T-helper 22 cell (primary cell): ENCODE data around the gene ZFP28.

Experiments
- DNase-seq: peaks from one replicate; pipeline ENCODE4 v3.0.0-alpha.2; 2020; ENCODE audit warnings: low read depth

Gene ZFP28

DNA sequence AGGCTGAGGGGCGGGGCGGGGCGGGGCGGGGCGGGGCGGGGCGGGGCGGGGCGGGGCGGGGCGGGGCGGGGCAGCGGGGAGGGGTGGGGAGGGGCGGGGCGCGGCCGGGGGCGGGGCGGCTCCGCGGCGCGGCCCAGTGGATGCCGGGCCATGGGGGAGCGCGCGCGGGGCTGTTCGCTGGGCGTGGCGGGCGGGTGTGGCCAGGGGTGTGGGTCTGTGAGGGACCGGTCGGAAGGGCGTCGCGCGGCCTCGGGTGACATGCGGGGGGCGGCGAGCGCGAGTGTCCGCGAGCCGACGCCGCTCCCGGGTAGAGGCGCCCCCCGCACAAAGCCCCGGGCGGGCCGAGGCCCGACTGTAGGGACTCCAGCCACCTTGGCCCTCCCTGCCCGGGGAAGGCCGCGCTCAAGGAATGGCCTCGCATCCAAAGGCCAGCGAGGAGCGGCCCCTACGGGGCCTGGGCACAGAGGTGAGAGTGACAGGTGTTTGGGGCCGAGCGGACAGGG is at the start of gene ZFP28:
Gene ZFP28, plus strand, starts transcription at position 188 of the 503 bp plus-strand sequence. Its CDS starts 71 bp downstream, at position 259.
- no peak for DNase-seq

DNA sequence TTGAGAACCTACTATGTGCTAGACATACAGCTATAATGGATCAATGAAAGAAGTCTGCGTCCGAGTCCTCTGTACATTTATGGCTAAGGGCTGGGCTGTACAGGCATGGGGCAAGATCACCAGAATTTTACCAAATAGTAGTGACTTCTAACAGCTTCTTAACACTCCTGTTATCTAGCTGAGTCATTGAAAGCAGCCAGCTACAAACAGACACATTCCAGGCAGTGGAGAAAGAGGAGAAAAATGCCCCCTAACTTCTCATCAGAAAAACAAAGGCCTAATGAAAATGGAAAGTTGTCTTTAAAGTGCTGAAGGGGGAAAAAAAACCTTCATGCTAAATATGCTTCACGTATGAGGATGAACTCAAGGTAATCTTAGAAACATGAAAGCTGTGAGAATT is 47.3 kb upstream of the ZFP28 start:
- DNase-seq = no peak

DNA sequence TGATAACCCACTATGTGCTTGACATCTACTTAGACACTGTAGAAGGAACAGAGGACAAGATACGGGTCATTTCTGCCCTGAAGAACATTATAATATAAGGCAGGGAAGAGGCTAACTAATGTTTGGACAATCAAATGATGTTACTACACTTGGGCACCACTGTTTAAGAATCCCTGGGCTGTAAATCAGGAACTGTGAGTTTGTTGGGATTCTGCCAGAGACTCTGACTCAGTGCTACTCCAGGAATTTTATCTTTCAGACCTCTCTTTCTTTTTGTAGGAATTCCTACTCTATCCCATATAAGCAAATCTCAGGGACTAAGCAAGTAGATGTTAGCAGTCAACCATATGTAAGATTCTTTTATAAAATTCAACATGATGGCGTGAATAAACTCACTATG is 34.2 kb upstream of the ZFP28 start:
- DNase-seq = no peak

DNA sequence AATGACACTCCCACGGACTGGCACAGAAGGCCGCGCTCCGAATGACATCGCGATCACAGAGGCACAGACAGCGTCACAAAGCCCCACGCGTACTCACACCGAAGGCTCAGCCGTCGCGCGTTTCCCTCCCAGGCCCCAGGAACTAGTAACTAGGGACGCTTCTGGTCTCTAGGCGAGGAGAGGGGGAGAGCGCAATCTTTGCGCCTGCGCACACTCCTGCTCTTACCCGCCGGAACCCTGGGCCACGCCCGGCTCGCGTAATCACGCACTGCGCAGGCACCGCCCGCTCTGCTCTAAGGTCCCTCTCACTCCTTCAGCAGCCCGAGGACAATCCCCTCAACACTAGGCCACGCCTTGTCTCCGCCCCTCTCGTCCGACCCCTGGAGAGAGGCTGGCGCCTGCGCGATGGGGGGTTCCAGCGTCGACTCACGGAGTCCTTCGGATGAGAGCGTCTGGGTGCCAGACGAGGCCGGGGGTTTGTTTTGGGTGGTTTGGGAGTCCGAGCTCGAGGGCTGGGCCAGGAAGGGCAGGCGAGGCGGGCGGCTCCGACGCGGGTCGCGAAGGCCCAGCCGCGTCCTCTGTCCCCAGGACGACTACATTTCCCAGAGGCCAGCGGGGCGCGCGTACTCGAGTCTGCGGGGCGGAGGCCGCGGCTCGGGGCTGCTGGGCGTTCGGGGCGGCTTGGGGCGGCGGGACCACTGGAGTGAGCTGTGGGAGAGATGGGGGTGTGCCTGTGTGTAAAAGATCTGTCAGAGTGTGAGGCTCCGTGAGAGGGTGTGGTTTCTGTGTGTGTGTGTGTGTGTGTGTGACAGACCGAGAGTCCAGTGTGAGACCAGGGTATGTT is 31.1 kb upstream of the ZFP28 start, which contains the start of gene ZNF471:
Gene ZNF471, plus strand, starts transcription at position 410 of the 844 bp plus-strand sequence. CDS start 3,717 bp downstream, outside the sequence.
- DNase-seq = peak; percentile 73

DNA sequence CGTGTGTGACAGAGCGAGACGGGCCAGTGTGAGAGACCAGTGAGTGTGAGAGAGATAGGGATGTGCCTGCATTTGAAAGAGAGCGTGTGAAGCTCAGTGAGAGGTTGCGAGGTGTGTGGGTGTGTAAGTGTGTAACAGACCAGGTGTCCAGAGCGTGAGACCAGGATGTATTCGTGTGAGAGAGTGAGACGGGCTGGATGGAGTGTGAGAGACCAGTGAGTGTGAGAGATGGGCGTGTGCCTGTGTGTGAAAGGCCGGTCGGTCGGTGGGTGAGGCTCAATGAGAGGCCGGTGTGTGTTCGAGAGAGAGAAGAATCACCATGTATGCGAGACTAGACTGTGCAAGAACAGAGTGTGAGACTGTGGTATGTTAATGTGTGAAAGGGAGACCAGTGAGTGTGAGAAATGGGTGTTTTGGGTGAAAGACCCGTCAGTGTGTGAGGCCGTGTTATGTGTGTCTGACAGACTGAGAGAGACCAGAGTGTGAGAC is 30.4 kb upstream of the ZFP28 start:
- DNase-seq = no peak

DNA sequence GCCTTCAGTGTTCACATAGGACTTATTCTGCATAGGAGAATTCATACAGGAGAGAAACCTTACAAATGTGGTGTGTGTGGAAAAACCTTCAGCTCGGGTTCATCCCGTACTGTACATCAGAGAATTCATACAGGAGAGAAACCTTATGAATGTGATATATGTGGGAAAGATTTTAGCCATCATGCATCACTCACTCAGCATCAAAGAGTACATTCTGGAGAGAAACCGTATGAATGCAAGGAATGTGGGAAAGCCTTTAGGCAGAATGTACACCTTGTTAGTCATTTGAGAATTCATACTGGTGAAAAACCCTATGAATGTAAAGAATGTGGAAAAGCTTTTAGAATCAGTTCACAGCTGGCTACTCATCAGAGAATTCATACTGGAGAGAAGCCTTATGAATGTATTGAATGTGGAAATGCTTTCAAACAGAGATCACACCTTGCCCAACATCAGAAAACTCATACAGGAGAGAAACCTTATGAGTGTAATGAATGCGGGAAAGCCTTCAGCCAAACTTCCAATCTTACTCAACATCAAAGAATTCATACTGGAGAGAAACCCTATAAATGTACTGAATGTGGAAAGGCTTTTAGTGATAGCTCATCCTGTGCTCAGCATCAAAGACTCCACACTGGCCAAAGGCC is 13.4 kb upstream of the ZFP28 start:
- no peak for DNase-seq

DNA sequence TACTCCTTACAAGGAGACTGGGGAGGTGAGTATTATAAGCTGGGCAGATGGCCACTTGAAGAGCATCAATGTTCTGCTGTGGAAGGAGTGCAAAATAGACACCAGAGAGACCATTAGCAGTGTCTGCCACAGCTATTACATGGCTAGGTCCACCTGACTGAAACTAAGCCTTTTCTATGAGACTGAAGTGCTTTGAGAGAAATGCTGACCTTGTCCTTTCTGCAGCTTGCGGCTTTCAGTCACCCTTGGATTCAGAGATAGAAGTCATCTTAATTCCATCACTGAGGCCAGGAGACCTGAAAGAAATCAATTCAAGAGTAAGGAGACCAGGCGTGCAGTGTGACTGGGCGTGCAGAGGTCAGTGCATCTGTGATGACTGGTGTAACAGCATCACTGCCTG is 1.3 kb upstream of the ZFP28 start:
- no peak for DNase-seq

DNA sequence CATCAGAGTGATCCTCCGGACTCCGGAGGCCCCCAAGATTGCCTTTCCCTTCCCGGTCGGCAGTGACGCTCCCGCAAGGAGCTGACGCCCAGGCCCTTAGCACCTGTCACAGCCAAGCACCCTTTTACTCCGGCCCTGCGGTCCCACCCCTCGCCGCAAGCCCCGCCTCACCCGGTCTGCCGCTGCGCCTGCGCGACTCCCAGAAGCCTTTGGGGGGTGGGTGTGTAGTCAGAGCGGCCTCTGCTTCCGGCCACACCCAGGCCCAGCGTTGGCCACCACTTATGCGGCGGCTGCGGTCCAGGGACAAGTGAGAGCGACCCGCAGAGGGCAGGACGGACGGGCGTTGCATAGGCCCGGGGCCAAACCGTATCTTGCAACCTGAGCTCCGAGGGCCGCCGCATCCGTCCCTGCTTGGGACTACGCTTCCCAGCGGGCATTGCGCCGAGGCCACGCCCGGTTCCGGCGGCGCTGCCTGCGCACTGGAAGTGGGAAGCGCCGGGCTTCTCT is 441 bp upstream of the ZFP28 start:
- DNase-seq = peak; percentile 82

DNA sequence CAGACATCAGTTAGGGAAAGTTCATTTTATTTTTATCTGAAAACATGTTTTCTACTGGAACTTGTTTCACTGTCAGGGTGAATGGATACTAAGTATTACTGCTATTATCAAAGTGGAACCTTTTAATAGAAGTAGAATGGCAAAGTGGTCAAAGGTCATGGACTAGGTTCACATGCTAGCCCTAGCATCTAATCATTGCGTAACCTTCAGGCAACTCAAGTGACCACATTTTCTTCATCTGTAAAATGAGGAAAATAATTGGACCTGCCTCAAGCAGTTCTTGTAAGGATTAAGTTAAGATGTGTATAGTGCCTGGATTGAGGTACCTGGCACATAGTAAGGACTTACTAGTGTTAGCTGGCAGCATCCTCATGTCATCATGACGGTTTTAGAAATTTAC is 5.0 kb downstream of the ZFP28 start:
- DNase-seq = no peak

DNA sequence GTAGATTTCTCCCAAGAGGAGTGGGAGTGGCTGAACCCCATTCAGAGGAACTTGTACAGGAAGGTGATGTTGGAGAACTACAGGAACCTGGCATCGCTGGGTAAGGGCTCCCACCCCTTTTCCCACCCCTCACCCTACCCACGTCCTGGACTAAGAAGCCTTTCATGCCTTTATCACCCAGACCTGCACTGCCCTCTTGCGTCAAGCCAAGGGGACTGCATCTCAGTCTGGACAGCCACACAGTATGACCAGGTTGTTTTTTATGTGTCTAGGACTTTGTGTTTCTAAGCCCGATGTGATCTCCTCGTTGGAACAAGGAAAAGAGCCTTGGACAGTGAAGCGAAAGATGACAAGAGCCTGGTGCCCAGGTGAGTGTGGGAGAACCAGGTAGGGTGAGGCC is 8.8 kb downstream of the ZFP28 start:
- DNase-seq = no peak

DNA sequence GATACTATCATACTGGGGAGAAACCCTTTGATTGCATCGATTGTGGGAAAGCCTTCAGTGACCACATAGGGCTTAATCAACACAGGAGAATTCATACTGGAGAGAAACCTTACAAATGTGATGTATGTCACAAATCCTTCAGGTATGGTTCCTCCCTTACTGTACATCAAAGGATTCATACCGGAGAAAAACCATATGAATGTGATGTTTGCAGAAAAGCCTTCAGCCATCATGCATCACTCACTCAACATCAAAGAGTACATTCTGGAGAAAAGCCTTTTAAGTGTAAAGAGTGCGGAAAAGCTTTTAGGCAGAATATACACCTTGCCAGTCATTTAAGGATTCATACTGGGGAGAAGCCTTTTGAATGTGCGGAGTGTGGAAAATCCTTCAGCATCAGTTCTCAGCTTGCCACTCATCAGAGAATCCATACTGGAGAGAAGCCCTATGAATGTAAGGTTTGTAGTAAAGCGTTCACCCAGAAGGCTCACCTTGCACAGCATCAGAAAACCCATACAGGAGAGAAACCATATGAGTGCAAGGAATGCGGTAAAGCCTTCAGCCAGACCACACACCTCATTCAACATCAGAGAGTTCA is 15.6 kb downstream of the ZFP28 start:
- DNase-seq = no peak

DNA sequence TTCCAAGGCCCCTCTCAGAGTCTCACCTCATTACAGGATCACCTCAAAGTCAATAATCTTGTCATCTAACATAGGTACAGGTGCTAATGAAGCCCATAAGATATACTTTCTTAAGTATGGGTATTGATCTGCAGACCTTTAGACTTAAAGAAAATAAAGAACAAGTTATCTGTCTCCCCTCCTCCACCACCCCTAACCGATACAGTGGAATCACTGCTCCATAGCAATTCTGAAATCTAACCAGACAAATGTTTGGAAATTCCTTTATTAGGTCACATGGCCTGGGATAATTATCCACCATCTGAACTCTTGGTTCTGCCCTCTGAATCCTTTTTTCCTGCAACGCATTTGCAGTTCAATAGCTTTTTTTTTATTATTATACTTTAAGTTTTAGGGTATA is 24.0 kb downstream of the ZFP28 start:
- no peak for DNase-seq

DNA sequence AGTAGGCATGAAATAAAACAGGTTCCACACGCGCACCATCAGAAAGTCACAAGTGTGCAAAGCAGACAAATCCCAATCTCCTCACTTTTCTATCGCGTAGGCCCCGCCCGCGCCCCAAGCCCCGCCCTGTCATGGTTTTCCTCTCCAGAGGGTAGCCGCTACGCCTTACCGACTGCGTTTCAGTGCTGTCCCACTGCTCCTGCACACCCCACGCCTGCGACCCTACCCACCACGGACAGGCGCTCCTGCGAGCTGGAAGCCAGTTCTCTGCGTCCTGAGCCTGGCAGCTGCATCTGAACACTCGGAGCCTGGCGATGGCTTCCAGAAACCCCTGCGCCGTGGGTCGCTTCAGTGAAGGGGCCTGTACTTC is 28.1 kb downstream of the ZFP28 start:
- no peak for DNase-seq

DNA sequence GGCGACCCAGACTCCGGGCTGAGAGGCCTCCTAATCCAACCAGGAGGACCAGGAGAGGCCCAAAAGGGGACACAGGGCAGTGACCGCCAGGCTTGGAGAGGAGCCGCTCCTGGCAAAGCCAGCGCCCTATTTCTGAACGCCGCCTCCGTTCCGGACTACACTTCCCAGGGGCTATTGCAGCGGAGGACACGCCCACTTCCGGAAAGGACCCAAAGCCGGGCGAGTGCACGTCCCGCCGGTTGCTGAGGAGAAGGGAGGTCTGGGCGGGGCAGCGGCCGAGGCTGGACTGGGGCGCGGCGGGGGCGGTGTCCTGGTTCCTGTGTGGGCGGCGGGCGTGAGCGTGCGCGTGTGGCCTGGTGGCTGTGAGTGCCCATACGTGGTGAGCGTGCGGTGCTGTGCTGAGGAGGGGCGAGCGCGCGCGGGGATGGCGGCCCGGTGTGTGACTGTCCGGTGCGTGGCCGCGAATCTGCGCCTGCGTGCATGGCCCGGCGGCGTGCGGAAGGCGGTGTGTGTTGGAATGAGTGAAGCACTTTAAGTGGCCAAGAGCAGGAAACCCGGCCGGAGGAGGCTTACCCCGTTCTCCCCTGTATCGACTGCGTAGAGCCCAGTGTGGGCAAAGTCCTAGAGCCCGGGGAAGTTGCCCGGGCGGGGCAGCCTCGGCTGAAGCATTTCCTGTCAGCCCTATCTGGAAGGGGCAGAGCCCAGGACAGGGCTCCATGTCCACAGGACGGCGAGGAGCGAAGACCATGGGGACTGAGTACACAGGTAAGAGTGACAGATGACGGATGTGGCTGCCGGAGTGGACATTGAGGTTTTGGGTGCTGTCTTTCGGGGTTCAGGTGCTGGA is 28.7 kb downstream of the ZFP28 start, which contains the start of gene ZNF470:
Gene ZNF470, plus strand, starts transcription at position 195 of the 847 bp plus-strand sequence. CDS start 2,844 bp downstream, outside the sequence.
- peak; percentile 75 for DNase-seq

DNA sequence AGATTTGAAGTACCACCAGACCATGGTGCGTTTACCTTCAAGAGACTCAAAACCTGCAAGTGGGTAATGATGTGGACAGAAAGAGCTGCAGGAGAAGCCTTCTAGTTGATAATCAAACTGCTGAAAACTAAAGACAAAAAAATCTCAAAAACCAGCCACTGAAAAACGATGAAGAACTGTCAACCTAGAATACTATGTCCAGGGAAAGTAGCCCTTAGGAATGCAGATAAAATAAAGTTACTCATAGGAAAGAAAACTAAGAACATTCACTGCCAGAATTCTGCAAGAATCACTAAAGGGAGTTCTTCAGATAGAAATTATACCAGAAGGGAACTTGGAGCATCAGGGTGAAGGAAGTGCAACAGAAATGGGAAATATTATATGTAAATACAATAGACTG is 33.8 kb downstream of the ZFP28 start:
- DNase-seq = no peak

DNA sequence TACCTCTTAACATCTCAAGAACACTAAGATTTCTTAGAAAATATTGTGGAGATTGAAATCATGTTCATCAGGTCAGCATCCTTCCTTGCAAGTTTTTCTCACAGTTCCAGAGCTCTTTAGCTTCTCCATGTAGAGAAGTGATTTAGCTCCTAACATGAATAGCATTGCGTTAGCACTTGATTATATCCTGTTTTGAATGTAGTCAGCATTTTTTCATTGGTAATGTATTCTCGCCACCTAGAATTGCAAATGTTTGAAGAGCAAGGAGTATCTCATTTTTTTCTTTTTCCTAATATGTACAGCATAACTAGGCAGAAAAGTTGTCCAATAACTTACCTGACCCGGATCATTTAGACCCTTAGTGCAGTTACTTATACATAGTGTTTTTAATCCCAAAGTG is 35.2 kb downstream of the ZFP28 start:
- no peak for DNase-seq

DNA sequence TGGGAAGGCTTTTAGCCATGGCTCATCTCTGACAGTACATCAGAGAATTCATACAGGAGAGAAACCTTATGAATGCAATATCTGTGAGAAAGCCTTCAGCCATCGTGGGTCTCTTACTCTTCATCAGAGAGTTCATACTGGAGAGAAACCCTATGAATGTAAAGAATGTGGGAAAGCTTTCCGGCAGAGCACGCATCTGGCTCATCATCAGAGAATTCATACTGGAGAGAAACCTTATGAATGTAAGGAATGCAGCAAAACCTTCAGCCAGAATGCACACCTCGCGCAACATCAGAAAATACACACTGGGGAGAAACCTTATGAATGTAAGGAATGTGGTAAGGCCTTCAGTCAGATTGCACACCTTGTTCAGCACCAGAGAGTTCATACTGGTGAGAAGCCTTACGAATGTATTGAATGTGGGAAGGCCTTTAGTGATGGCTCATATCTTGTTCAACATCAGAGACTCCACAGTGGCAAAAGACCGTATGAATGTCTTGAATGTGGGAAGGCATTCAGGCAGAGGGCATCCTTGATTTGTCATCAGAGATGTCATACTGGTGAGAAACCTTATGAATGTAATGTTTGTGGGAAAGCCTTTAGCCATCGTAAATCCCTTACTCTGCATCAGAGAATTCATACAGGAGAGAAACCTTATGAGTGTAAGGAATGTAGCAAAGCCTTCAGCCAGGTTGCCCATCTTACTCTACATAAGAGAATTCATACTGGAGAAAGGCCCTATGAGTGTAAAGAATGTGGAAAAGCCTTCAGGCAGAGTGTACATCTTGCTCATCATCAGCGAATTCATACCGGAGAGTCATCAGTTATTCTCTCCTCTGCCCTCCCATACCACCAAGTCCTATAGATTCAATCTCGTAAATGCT is 39.2 kb downstream of the ZFP28 start:
- no peak for DNase-seq

DNA sequence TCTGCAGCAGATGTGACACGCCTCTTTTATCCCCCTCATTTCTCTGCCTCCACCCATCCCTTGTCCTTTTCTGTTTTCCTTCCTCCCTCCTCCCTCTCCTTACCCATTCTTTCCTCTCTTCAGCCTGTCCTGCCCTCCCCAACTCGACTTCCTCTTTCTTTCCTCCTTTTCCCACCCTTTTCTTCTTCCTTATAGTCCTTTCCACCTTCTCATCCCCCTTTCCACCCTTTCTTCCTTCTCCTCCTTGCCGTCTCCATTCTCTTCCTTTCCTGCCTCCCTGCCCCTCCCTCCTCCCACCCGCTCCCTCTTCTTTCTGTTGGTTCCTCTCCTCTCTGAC is 55.7 kb downstream of the ZFP28 start:
- DNase-seq = no peak

DNA sequence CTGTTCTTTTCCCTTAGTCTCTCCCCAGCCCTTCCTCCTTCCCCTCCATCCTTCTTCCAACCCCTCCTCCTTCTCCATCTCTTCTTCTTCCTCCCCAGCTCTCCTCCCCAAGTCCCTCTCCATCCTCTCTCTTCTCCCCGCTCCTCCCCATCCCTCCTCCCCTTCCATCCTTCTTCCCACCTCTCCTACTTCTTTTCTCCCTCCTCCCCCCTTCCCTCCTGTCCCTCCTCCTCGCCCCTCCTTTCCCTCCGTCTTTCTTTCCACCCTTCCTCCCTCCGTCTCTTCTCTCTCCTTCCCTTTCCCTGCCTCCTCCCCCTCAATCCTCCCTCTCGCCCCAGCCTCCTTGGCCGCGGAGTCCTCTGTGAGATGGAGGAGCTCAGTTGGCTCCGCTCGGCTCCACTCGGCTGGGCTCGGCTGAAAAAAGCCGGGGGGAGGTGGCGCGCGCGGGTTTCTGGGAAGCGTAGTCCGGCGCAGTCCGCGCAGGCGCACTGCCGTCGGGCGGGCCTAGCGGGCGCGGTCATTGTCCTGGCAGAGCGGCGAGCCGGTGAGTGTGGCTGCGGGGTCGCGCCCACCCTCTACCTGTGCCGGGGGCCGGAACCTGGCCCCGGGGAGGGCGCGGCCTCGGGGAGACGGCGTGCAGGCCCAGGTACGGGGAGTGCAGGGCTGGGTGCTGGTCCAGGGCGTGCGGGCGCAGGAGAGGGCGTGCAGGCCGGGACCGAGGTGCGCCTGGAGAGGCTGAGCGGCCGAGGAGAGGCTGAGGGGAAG is 56.2 kb downstream of the ZFP28 start, which contains the start of gene ZNF71:
Gene ZNF71, plus strand, starts transcription at position 520 of the 765 bp plus-strand sequence. CDS start 6,257 bp downstream, outside the sequence.
- peak; percentile 63 for DNase-seq

DNA sequence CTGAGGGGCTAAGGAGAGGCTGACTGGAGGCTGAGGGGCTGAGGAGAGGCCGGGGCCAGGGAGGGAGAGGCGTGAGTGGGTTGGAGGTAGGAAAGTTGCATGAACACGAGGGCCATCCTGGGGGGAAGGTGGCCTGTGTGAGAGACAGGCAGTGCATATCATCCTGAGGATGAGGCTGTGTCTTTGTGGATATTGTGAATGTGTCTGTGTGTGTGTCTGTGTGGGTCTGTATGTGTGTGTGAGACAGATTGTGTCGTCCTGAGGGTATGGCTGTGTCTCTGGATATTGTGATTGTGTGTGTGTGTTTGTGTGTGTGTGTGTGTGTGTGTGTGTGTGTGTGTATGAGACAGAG is 56.8 kb downstream of the ZFP28 start:
- no peak for DNase-seq
